ENCODE data around the gene ZDHHC3. TPM values are rescaled to one million over a fixed set of nuclear protein-coding genes. Genes with fewer than 3 reads are reported as not detected.
"Not testable (repeated sequence)": the region's sequence is repeated elsewhere in the genome, so short reads cannot be mapped to it uniquely, and the experiment has no call there.

The ZDHHC3 gene
- total RNA-seq, 2 donors from 2014 or later: 43.5 to 51.4 TPM

- peak overlapping the region; percentile 5 for H3K27ac Mint-ChIP-seq
- H3K4me1 Mint-ChIP-seq: peaks cover 35% of the 10 kb centered on the region
- peaks cover 18% of the 10 kb centered on the region for H3K36me3 Mint-ChIP-seq (ENCODE audit: low read depth)
- DNase-seq (no peak), ATAC-seq (no peak)
- H3K9me3 ChIP-seq (ENCODE audit: control insufficient read depth, low read length, poor library complexity, severe bottlenecking): no peaks in the 10 kb centered on the region
- no peak overlapping the region for H3K4me3 Mint-ChIP-seq
- no peaks in the 10 kb centered on the region for H3K27me3 Mint-ChIP-seq
Measured at GRCh38 chr3:44952689-44953088, 23.3 kb downstream of the ZDHHC3 start.

GRCh38 chr3:44950275-44950734 lies 25.7 kb downstream of the ZDHHC3 start:
- peaks cover 33% of the 10 kb centered on the region for H3K4me1 Mint-ChIP-seq
- ATAC-seq (no peak), DNase-seq (no peak)
- no peak overlapping the region for H3K4me3 Mint-ChIP-seq
- no peaks in the 10 kb centered on the region for H3K27me3 Mint-ChIP-seq
- H3K27ac Mint-ChIP-seq: peak overlapping the region; percentile 74
- H3K36me3 Mint-ChIP-seq (ENCODE audit: low read depth): peaks cover 13% of the 10 kb centered on the region
- no peaks in the 10 kb centered on the region for H3K9me3 ChIP-seq (ENCODE audit: control insufficient read depth, low read length, poor library complexity, severe bottlenecking)

- not testable (repeated sequence) for ATAC-seq; H3K27me3 Mint-ChIP-seq; H3K4me3 Mint-ChIP-seq; H3K27ac Mint-ChIP-seq; DNase-seq; H3K9me3 ChIP-seq (ENCODE audit: control insufficient read depth, low read length, poor library complexity, severe bottlenecking)
- H3K4me1 Mint-ChIP-seq: peaks cover 33% of the 10 kb centered on the region
- peaks cover 13% of the 10 kb centered on the region for H3K36me3 Mint-ChIP-seq (ENCODE audit: low read depth)
Measured at GRCh38 chr3:44949770-44950169, 26.2 kb downstream of the ZDHHC3 start.

GRCh38 chr3:44948239-44948638 lies 27.7 kb downstream of the ZDHHC3 start:
- Mint-ChIP-seq H3K27me3 (no peaks in the 10 kb centered on the region), H3K27ac (no peak overlapping the region), H3K4me3 (no peak overlapping the region), H3K36me3 (ENCODE audit: low read depth) (peaks cover 13% of the 10 kb centered on the region), H3K4me1 (peaks cover 30% of the 10 kb centered on the region)
- no peak for ATAC-seq
- H3K9me3 ChIP-seq (ENCODE audit: control insufficient read depth, low read length, poor library complexity, severe bottlenecking): no peaks in the 10 kb centered on the region
- DNase-seq: no peak

GRCh38 chr3:44942202-44942921 lies 33.6 kb downstream of the ZDHHC3 start:
- Mint-ChIP-seq H3K36me3 (ENCODE audit: low read depth) (peaks cover 10% of the 10 kb centered on the region), H3K27ac (no peak overlapping the region), H3K4me3 (no peak overlapping the region), H3K4me1 (peaks cover 15% of the 10 kb centered on the region), H3K27me3 (no peaks in the 10 kb centered on the region)
- no peak for ATAC-seq
- H3K9me3 ChIP-seq (ENCODE audit: control insufficient read depth, low read length, poor library complexity, severe bottlenecking): no peaks in the 10 kb centered on the region
- no peak for DNase-seq

- no peaks in the 10 kb centered on the region for H3K9me3 ChIP-seq (ENCODE audit: control insufficient read depth, low read length, poor library complexity, severe bottlenecking)
- no peak overlapping the region for H3K4me3 Mint-ChIP-seq
- no peak overlapping the region for H3K27ac Mint-ChIP-seq
- H3K27me3 Mint-ChIP-seq: no peaks in the 10 kb centered on the region
- H3K36me3 Mint-ChIP-seq (ENCODE audit: low read depth): peaks cover 6% of the 10 kb centered on the region
- H3K4me1 Mint-ChIP-seq: peaks cover 14% of the 10 kb centered on the region
- ATAC-seq: no peak
- DNase-seq: no peak
Measured at GRCh38 chr3:44939581-44940036, 36.4 kb downstream of the ZDHHC3 start.

GRCh38 chr3:44932986-44933944 lies 42.7 kb downstream of the ZDHHC3 start:
- Mint-ChIP-seq H3K36me3 (ENCODE audit: low read depth) (peaks cover 4% of the 10 kb centered on the region), H3K27me3 (no peaks in the 10 kb centered on the region), H3K4me3 (no peak overlapping the region), H3K4me1 (peaks cover 7% of the 10 kb centered on the region), H3K27ac (no peak overlapping the region)
- no peak for DNase-seq
- no peak for ATAC-seq
- H3K9me3 ChIP-seq (ENCODE audit: control insufficient read depth, low read length, poor library complexity, severe bottlenecking): no peaks in the 10 kb centered on the region

GRCh38 chr3:44932271-44932670 lies 43.7 kb downstream of the ZDHHC3 start:
- Mint-ChIP-seq H3K4me1 (peaks cover 7% of the 10 kb centered on the region), H3K36me3 (ENCODE audit: low read depth) (peaks cover 4% of the 10 kb centered on the region), H3K27ac (no peak overlapping the region), H3K27me3 (no peaks in the 10 kb centered on the region), H3K4me3 (no peak overlapping the region)
- H3K9me3 ChIP-seq (ENCODE audit: control insufficient read depth, low read length, poor library complexity, severe bottlenecking): no peaks in the 10 kb centered on the region
- no peak for DNase-seq
- ATAC-seq: no peak

- Mint-ChIP-seq H3K27me3 (no peaks in the 10 kb centered on the region), H3K27ac (no peak overlapping the region), H3K4me3 (no peak overlapping the region), H3K36me3 (ENCODE audit: low read depth) (peaks cover 4% of the 10 kb centered on the region), H3K4me1 (peaks cover 7% of the 10 kb centered on the region)
- DNase-seq (no peak), ATAC-seq (no peak)
- H3K9me3 ChIP-seq (ENCODE audit: control insufficient read depth, low read length, poor library complexity, severe bottlenecking): no peaks in the 10 kb centered on the region
Measured at GRCh38 chr3:44931791-44932190, 44.2 kb downstream of the ZDHHC3 start.

- Mint-ChIP-seq H3K27ac (no peak overlapping the region), H3K36me3 (ENCODE audit: low read depth) (peaks cover 5% of the 10 kb centered on the region), H3K4me1 (peaks cover 5% of the 10 kb centered on the region), H3K27me3 (no peaks in the 10 kb centered on the region), H3K4me3 (no peak overlapping the region)
- ATAC-seq (no peak), DNase-seq (no peak)
- H3K9me3 ChIP-seq (ENCODE audit: control insufficient read depth, low read length, poor library complexity, severe bottlenecking): no peaks in the 10 kb centered on the region
Measured at GRCh38 chr3:44930911-44931310, 45.1 kb downstream of the ZDHHC3 start.

- no peaks in the 10 kb centered on the region for H3K27me3 Mint-ChIP-seq
Measured at GRCh38 chr3:44929782-44930181, 46.2 kb downstream of the ZDHHC3 start.

GRCh38 chr3:44927371-44927770 lies 48.6 kb downstream of the ZDHHC3 start:
- no peak for ATAC-seq
- no peaks in the 10 kb centered on the region for H3K9me3 ChIP-seq (ENCODE audit: control insufficient read depth, low read length, poor library complexity, severe bottlenecking)
- Mint-ChIP-seq H3K36me3 (ENCODE audit: low read depth) (peaks cover 10% of the 10 kb centered on the region), H3K27ac (no peak overlapping the region), H3K27me3 (no peaks in the 10 kb centered on the region), H3K4me3 (peak overlapping the region; percentile 47), H3K4me1 (peaks cover 3% of the 10 kb centered on the region)
- DNase-seq: no peak

More at GRCh38 chr3:44929782-44930181, 46.2 kb downstream of the ZDHHC3 start:
- ATAC-seq (no peak), DNase-seq (no peak)
- Mint-ChIP-seq H3K4me3 (no peak overlapping the region), H3K36me3 (ENCODE audit: low read depth) (peaks cover 10% of the 10 kb centered on the region), H3K27ac (peak overlapping the region; percentile 51), H3K4me1 (peaks cover 3% of the 10 kb centered on the region)
- H3K9me3 ChIP-seq (ENCODE audit: control insufficient read depth, low read length, poor library complexity, severe bottlenecking): no peaks in the 10 kb centered on the region

GRCh38 chr3:44926921-44927320 lies 49.1 kb downstream of the ZDHHC3 start:
- Mint-ChIP-seq H3K27ac (no peak overlapping the region), H3K36me3 (ENCODE audit: low read depth) (peaks cover 10% of the 10 kb centered on the region), H3K4me3 (peak overlapping the region; percentile 47), H3K27me3 (no peaks in the 10 kb centered on the region), H3K4me1 (peaks cover 3% of the 10 kb centered on the region)
- DNase-seq: no peak
- no peak for ATAC-seq
- no peaks in the 10 kb centered on the region for H3K9me3 ChIP-seq (ENCODE audit: control insufficient read depth, low read length, poor library complexity, severe bottlenecking)
